CD4-positive, alpha-beta T cell treated with Interleukin-15 for 4 hours (primary cell): ENCODE measurements around the gene COA6.

Source experiments
- DNase-seq: peaks from one replicate; pipeline ENCODE4 v3.0.0-alpha.2; 2020; ENCODE audit warnings: low spot score

Gene COA6

DNA sequence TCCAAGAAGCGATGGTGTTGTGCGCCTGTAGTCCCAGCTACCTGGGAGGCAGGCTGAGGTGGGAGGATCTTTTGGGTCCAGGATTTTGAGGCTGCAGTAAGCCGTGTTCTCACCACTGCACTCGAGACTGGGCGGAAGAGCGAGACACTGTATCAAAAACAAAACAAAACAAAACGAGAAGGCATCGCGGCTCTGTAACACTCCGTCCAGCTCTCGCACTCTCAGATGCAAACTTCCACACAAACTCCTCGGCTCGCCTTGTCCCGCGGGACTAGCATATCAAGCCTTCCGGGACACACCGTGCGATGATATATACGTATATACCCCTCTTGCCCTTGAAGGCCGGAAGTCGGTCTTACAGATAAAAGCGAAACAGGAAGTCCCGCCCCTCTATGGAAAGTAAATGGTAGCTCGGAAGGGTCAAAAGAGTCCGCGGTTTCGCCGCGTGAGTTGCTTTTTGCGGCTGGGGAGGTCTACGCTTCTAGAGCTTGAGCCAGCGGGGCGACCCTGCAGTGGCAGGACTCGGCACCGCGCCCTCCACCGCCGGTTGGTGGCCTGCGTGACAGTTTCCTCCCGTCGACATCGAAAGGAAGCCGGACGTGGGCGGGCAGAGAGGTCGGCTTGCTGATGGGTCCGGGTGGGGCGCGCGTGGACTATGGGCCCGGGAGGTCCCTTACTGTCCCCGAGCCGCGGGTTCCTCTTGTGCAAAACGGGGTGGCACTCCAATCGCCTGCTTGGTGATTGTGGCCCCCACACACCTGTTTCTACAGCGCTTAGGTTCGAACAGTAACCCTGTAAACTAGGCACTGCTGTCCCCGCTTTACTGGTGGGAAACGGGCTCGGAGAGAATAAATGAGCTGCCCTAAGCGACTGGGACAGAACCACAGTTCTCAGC is at the start of gene COA6:
Gene COA6 (plus strand): TSS at position 393 of the 895 bp plus-strand sequence. CDS start 11 bp downstream, at position 404.
- DNase-seq, result peak; percentile 92

GRCh38 chr1:234324821-234325220 is 48.4 kb upstream of the COA6 start:
- no peak for DNase-seq

GRCh38 chr1:234325878-234326496 is 47.3 kb upstream of the COA6 start:
- DNase-seq, result no peak

- peak; percentile 74 for DNase-seq
These were observed 46.5 kb upstream of the COA6 start for GRCh38 chr1:234326497-234327366.

DNA sequence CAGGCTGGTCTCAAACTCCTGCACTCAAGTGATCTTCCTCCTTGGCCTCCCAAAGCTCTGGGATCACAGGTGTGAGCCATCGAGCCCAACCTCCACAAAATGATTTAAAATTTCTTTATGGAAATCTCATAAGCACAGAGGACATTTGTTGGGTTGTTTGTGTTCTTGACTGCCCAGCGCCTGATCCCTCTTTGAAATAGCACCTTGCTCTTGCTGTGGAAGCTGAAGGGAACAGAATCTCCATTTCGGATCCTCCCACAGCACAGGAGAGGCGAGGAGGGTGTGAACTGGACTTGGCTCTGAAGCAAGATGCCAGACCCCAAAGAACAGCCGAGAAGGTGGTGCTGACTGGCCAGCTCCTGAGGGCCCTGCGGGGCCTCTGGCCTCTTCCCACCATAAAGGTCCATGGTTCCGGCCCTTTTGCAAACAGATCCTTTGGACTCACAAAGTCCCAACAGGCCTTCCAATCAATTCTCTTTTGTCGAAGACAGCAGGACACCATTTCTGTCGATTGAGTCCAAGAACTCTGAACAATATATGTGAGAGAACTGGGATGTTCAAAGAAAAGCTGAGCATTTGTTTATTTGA is 45.6 kb upstream of the COA6 start:
- DNase-seq, result no peak

DNA sequence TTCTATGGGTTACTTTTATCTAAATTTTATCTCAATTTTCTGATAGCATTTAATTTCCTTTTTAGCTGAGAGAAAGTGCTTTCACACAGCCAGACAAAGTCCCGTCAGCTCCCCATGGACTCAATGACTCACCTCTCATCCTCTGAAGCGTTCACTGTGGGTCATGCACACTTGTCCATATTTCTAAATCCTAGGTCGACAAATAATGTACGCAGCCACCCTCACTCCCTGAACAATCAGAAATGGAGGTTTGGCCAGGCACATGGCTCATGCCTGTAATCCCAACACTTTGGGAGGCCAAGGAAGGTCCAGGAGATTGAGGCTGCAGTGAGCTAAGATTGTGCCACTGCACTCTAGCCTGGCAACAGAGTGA is 42.4 kb upstream of the COA6 start:
- no peak for DNase-seq

DNA sequence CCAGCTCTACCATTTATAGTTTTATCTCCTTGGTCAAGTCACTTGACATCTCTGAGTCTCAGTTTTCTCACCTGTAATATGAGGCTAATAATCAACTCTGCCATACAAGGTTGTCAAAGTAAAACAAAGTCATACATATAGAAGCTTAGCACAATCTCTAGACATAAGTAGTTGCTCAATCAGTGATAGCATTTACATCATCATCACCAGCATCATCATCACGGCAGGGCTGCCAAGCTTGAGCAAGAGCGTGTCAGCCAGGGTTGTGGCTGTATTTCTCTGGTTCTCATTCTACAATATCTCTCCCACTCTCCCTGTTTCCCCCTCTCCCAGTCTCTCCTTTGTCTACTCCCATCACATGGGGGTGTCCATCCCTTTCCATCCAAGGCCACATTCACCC is 41.7 kb upstream of the COA6 start:
- DNase-seq, result no peak

DNA sequence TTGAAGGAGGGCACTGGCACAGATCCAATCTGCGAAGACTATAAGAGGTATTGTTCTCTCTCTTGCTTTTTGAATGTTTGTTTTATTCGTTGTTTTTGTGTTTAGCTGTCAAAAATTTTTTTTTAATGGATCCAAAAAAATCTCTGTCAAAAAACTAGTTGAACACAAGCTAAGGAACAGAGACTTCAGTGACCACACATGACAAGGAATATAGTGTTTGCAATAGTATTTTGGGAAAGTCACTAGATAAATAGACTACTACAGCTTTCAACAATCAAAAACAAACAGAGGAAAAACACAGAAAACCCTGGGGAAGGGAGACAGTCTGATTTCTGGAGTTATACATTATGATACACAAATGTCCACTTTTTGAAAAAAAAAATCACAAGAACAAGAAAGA is 36.9 kb upstream of the COA6 start:
- no peak for DNase-seq

- no peak for DNase-seq
These were observed 36.0 kb upstream of the COA6 start for GRCh38 chr1:234337233-234337632.

GRCh38 chr1:234340528-234340927 is 32.7 kb upstream of the COA6 start:
- no peak for DNase-seq

DNA sequence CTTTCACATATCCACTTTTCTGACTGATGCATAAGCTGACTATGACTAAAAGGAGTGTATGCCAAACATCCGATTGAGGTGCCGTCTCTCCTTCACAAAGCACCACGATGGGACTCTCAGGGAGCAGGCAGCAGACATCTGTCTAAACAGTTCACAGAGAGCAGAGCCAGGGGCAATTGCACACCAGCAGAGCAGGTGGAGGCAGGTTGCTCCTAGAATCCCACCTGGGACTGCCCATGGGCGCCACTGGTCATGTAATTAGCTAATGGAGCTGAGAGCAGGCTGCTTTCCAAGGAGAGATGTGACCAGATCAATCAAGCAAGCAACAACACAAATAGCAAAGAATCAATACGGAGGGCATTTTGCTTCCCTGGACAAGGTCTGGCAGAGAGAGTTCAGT is 30.5 kb upstream of the COA6 start:
- DNase-seq, result no peak

DNA sequence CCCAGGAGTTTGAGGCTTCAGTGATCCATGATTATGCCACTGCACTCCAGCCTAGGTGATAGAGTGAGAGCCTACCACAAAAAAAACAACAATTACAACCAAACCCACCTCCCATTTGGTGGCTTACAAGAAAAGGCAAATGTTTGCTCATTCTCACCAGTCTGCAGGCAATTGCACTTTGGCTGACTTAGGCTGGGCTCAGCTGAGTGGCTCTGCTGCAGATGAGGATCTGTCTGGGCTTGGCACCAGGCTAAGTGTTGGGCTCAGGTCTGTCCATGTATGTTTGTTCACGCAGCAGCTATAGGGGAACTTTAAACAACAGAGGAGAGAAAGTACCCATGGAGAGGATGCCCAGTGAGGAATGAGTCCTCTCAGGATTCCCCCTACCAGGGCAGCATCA is 28.0 kb upstream of the COA6 start:
- no peak for DNase-seq

DNA sequence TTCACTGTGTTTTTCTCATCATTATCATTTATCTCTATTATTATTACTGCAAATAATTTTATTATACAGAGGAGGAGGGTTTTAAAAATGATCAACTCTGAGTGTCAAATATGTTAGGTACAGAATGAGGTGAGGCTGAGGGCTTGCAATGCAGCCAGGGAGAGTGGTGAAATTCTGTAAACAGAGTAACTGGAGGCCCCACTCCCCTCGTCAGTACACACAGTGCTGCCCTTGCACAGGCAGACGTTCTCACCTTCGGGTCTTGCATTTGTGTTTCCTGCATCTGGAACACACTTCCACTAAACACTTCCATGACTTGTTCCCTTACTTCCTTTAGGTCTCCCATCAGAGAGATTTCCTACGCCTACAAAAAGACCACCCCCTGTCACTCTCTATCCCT is 24.3 kb upstream of the COA6 start:
- DNase-seq, result no peak

GRCh38 chr1:234355782-234356510 is 17.3 kb upstream of the COA6 start:
- no peak for DNase-seq

DNA sequence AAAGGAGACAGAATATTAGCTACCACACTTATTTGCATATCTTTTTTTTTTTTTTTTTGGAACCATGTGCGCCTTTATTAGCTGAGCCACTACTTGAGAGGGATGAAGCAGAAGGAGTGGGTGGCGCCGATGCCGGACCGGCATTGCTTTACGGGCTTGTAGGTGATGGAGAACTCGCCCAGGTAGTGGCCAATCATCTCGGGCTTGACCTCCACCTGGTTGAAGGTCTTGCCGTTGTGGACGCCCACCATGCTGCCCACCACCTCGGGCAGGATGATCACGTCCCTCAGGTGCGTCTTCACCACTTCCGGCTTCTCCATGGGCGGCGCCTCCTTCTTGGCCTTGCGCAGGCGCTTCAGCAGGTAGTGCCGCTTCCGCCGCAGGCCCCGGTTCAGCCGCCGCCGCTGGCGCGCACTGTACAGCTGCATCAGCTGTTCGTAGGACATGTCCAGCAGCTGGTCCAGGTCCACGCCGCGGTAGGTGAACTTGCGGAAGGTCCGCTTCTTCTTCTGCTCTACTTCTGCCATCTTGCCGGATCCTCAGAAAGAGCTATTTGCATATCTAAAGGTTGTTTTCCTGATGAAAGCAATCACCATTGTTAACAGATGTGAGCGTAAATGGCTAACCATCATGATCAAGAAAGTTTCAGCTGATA is 16.5 kb upstream of the COA6 start:
- peak; percentile 47 for DNase-seq

DNA sequence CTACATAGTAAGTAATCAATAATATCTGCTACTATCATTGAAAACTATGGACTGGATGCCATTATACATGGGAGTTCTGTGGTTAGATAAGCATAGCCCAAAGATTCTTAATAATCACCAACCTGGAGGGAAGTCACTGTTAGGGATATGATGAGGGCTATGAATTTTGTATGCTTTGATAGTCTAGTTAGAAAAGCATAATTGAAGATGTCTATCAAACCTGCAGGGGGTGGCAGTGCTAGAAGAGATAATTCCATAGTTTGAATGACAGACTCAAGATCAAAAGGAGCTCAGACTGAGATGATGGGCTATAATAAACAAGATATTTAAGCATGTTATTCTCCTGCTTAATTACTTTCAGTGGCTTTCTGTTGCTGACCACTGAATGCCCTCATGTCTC is 15.4 kb upstream of the COA6 start:
- DNase-seq, result no peak

- DNase-seq, result no peak
These were observed 12.1 kb upstream of the COA6 start for GRCh38 chr1:234361102-234361603.

GRCh38 chr1:234362558-234362957 is 10.7 kb upstream of the COA6 start:
- no peak for DNase-seq

- peak; percentile 25 for DNase-seq
These were observed 4.8 kb upstream of the COA6 start for GRCh38 chr1:234368320-234369032.

- DNase-seq, result no peak
These were observed 4.2 kb upstream of the COA6 start for GRCh38 chr1:234369033-234369430.
